HG02571 (cell line): ENCODE measurements around the gene CACNA2D3.

Experiments used
- ATAC-seq: cut with Tn5 transposase; IDR thresholded peaks from one replicate; pipeline ENCODE4 v1.9.1; 2021; ENCODE audit warnings: mild to moderate bottlenecking, moderate library complexity; ENCODE audit not compliant: unreplicated experiment

CACNA2D3 gene

DNA sequence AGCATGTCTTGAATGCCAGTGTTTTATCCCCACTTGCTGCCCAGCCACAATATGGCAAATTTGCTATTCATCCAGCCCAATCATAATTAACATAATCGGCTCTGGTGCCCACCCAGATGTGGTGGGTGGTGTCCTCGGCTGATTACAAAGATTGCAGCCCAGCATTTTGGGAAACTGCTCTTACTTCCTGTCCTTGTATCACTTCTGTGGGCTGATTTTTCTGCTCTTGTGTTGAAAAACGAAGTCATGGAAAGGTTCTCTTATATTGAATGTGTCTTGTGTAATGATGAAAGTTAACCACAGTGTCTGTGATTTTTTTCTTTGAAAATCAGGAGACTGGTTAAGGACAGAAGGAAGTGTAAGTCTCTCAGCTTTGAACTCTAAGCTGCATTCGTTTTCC is 141.7 kb downstream of the CACNA2D3 start:
- no peak for ATAC-seq

- no peak for ATAC-seq
These were observed 148.6 kb downstream of the CACNA2D3 start for GRCh38 chr3:54270816-54271526.

- ATAC-seq = no peak
These were observed 151.4 kb downstream of the CACNA2D3 start for GRCh38 chr3:54273791-54274190.

DNA sequence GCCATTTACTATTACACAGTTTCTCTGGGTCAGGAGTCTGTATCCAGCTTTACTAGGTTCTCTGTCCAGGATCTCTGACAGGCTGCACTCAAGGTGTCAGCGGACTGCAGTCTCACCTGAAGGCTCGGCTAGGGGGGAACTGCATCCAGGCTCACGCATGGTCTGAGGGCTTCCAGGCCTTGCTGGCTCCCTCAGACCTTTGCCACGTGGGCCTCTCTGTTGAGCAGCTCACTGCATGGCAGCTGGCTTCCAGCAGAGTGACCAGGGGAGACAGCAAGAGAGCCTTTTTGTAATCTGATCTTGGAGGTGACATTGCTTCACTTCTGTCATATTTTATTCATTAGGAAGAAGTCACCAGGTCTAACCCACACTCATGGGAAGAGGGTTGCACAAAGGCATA is 152.3 kb downstream of the CACNA2D3 start:
- ATAC-seq = no peak

DNA sequence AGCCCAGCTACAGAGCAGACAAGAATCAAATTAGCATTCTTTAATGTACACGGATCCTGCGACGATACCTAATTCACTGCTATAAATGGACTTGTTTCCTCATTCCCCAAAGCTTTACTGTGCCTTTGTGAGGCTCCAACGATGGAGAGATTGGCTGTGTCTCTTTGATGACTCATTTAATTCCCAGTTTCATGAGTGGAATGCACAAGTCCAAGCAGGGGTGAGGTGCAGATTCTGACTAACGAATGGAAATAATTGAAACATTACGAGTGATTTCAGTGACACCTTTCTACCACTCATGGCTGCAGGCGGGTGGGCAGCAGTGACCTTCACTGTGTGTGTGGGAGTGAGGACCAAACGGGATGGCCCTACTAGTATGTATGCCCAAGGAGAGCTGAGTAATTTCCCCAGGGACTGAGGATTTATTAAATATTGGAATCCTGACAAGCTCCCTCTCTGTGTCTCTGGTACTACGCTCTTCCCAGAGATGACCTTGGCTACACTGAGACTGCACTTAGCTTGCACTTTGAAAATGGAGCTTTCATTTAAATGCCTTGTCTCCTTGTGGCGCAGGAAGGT is 156.7 kb downstream of the CACNA2D3 start:
- ATAC-seq = no peak

DNA sequence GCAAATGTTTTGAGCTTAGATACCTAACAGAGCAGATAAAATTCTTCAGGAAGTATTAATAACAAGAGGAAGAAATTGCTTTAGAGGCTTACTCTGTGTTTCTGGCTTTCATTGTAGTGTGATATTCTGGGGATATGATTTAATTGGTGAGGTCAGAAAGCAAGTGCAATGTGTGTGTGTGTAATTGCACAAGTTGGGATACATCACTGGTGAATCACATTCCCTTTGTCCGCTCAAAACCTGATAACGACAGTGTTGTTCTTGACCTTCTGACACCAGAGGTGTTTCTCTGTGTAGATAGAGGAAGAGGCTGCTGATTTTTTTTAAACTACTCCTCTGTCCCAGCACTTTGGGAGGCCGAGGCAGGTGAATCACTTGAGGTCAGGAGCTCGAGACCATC is 161.1 kb downstream of the CACNA2D3 start:
- no peak for ATAC-seq

- ATAC-seq = no peak
These were observed 171.9 kb downstream of the CACNA2D3 start for GRCh38 chr3:54294214-54294613.

GRCh38 chr3:54296531-54296930 is 174.2 kb downstream of the CACNA2D3 start:
- no peak for ATAC-seq

DNA sequence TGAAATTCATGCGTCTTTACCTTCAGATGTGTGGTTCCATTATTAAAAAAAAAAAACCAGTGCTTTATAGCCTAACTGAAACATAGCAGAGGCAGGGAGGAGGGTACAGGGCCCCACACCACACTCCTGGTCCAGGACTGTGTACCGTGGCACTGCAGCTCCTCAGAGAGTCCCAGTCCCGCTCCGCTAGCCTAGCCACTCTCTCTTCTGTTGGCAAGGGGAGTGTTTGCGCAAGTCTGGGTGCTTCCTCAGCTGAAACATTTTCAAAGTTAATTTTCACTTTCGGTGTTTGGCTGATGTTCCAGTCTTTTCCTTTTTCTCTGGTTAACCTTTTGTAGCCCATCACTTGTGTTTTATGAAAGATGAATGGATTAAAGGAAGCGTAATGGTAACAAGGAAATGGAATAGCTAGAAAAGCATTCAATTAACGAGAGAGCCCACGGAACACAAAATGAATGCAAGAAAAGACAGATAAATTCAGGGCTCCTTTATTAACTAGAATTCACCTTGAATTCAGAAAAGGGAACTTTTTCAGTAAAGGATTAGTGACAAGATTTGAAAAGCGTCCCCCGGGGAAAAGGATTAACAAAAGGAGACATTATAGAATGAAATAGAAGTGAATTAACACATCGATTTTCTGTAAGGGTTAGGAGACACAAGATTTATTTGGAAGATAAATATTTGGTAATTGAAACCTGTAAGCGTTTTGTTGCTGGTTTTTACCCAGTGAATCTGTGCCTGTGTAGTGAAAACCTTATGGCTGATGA is 177.0 kb downstream of the CACNA2D3 start:
- ATAC-seq = no peak

DNA sequence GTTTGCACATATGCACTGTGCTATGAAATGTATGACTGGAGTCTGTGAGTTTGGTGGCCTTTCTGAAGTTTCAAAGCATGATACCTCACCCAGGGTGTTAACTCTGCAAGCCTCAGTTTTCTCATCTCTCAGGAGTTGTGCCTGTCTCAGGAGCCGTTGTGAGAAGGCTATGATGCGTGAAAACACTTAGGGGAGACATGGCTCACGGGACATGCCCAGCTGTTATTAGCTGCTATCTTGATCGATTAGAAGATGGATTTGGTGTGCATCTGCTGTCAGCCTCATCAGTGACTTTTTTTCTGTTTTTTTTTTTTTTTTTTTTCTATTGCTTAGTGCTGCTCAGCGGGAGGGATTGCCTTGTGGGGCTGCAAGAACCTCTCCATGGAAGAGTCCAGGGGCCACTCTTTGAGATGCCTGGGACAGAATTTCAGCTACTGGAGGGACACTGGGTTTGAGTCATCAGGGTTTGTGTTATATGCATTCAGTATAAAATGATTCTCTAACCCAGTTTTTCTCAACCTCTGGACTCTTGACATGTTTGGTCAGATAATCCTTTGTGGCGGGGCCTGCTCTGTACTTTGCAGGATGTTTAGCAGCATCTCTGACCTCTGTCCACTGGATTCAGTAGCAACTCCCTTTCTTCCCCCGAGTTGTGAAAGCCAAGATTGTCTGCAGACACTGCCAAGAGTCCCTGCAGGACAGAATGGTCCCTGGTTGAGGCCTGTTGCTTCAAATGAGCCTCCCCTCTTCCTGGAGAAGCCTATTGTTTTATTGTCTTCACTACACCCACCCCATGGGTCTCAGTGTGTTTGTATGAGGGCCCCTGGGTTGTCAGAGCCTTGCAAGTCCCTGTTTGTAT is 181.4 kb downstream of the CACNA2D3 start:
- no peak for ATAC-seq

DNA sequence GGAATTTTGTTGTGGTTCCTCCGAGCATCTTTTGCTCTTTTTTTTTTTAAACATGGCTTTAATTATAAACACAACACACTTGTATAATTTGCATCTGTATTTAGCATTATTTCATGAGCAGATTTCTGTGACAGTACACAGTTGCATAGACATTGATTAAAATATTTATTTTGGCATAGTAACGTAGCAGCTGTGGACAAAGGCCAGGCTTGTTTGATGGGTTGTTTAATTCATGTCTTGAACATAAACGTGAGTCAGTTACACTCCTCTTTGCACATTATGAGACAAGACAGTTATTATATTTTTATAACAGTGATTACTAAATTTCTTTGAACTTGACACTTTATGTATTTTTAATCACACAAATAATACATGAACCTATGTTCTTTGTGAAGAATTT is 182.5 kb downstream of the CACNA2D3 start:
- no peak for ATAC-seq

GRCh38 chr3:54305409-54306099 is 183.2 kb downstream of the CACNA2D3 start:
- no peak for ATAC-seq

DNA sequence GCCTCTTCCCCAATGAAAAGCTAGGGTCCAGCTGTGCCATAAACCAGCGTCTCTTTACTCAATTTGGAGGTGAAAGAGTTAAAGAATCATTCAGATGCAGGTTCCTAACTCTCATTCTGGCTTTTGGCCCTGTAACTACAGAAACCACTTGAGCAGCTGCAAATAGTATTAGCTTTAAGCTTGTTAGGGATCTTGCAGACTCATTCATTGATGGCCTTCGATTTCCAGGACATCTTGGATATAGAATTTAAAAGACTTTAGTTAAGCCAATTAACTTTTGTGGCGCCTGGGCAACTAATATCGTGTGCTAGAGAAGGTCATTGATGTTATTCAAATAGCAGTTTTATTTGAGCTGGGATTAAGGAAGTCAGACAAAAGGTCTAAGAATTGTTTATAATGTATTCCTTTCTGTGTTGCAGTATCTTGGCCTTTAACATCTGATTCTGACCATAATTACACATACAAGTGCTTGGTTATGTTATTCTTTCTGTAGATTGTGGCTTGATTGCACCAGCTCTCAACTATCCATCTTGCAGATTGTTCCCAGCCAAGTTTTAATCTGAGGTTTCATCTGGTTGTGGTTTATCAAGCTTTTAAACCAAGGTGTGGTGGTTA is 185.3 kb downstream of the CACNA2D3 start:
- no peak for ATAC-seq

GRCh38 chr3:54309601-54310000 is 187.2 kb downstream of the CACNA2D3 start:
- no peak for ATAC-seq

- no peak for ATAC-seq
These were observed 188.9 kb downstream of the CACNA2D3 start for GRCh38 chr3:54311211-54311747.

DNA sequence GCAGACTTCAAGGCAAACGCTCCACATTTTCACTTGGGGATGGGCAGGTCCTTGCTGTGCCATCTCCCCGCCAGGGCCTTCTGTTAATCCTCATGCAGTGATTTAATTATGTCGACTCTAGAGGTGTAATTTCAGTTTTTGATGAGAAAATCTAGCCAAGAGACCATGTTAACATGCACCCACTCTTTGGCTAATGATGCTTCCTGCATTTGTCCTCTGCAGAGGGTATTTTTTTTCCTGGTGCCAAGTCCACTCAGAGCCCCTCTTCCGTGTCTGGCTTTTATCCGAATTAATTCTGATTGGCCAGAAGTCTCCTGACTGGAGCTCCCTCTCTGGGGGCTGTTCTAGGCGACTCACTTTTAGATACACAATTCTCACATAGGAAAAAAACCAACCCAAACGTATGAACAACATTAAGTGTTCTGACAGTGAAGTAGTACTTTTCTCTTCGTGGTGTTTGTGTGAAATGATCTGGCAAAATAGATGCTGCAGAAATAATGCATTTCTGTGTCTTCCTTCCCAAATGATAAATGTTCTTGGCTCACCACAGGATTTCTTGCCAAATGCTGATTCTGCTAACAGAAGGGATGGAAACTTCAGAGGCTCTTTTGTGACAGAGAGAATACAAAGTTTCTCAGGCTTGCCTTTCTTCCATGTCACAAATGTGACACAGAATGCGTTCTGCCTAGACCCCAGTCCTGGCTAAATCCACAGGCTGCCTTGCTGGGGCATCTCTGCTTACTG is 190.0 kb downstream of the CACNA2D3 start:
- ATAC-seq = no peak

- ATAC-seq = no peak
These were observed 191.1 kb downstream of the CACNA2D3 start for GRCh38 chr3:54313418-54313817.

DNA sequence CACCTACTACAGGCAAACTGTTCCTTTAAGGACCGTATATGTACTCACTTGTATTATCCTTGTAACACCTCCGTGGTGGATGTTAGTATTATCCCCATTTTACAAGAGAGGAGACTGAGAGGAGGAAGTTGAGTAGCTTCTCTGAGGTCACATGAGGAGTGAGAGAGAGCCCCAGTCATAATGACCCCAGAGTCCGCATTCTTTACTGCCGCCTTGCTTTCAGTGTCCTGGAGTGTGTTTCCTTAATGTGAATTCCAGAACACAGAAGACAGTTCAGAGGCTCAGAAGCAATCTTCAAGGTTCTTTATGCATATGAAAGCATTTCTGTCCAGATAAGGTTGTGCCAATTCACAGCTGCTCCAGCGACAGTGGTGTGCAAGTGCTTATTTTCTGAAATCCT is 199.2 kb downstream of the CACNA2D3 start:
- ATAC-seq = no peak

GRCh38 chr3:54322354-54322753 is 200.0 kb downstream of the CACNA2D3 start:
- no peak for ATAC-seq
